HepG2 (cell line): ENCODE data around the gene IQCF5. TPM values are rescaled to one million over a fixed set of nuclear protein-coding genes. Genes with fewer than 3 reads are reported as not detected.

Experiments used
- ATAC-seq: fragments of 200-7000 bp; cut with Tn5 transposase; 3 replicates; pipeline ENCODE4 v1.9.1; 2020; ENCODE audit warnings: mild to moderate bottlenecking, moderate library complexity
- BruUV-seq: library from RNA; stranded (reverse); fragments of 400-500 nt; replicated peaks from 2 replicates; lab custom pipeline; 2021; lab: Mats Ljungman, UMichigan
- CTCF ChIA-PET: fragments of 300-600 bp; formaldehyde crosslinking; extraction: SDS; loops from one replicate; lab custom pipeline; 2021; ENCODE audit warnings: low total read pairs, inconsistent platforms, low intra/inter-chr PET ratio; lab: Yijun Ruan, JAX
- POLR2A ChIA-PET: fragments of 350-600 bp; sonication (Branson Sonifier 250); formaldehyde crosslinking; loops from one replicate; lab custom pipeline; 2020; ENCODE audit warnings: antibody characterized with exemption, inconsistent platforms; lab: Yijun Ruan, JAX
- DNase-seq: peaks from one replicate; pipeline ENCODE4 v3.0.0-alpha.2; 2015; ENCODE audit warnings: low spot score
- FAIRE-seq: peaks from 3 replicates; lab custom pipeline; 2011; peaks lifted over from hg19 to GRCh38; lab: Jason Lieb, UNC
- H2AFZ ChIP-seq: one replicate; pipeline ENCODE4 v1.6.1; 2011; ENCODE audit warnings: low read length, inconsistent platforms
- H3K27ac ChIP-seq: fragments of 300-600 bp; 3 replicates; pipeline ENCODE4 v1.8.0; 2011; ENCODE audit warnings: mixed run types, mild to moderate bottlenecking, mixed read lengths, low read length, inconsistent platforms; ENCODE audit not compliant: insufficient read depth; ENCODE audit errors: extremely low read length
- H3K27me3 ChIP-seq, 2 experiments: fragments of 200-600 bp in 1 of 2; 2 replicates in 1 of 2; 3 replicates in 1 of 2; pipeline versions ENCODE4 v1.6.0 to v1.8.0; 2011; ENCODE audit warnings: low read length in 2 of 2, mild to moderate bottlenecking in 2 of 2, moderate library complexity in 2 of 2, inconsistent platforms in 1 of 2; ENCODE audit not compliant: insufficient read depth in 2 of 2, control insufficient read depth in 1 of 2
- H3K36me3 ChIP-seq, 2 experiments: fragments of 200-600 bp in 1 of 2; replicated peaks in 1 of 2; 2 replicates in 1 of 2; 3 replicates in 1 of 2; pipeline versions ENCODE4 v1.5.1 to v1.8.0; 2011; ENCODE audit warnings: low read length in 2 of 2, inconsistent platforms in 1 of 2; ENCODE audit not compliant: insufficient read depth in 2 of 2, control insufficient read depth in 1 of 2
- H3K4me1 ChIP-seq: 2 replicates; pipeline ENCODE4 v1.5.1; 2012; ENCODE audit warnings: low read length, inconsistent platforms; ENCODE audit not compliant: insufficient read depth
- H3K4me2 ChIP-seq: 2 replicates; pipeline ENCODE4 v1.6.0; 2011; ENCODE audit warnings: low read depth, low read length, inconsistent platforms
- H3K4me3 ChIP-seq, 3 experiments: fragments of 200-600 bp in 1 of 3; sonication (generic), shearing (Covaris generic) in 1 of 3; replicated peaks in 1 of 3; 2 replicates each; pipeline ENCODE4 v1.5.1; 2011 to 2016; ENCODE audit warnings: low read length in 3 of 3, inconsistent platforms in 2 of 3, low read depth in 2 of 3, mild to moderate bottlenecking in 2 of 3, control low read depth in 1 of 3, mixed read lengths in 1 of 3; ENCODE audit not compliant: insufficient read depth in 1 of 3
- H3K79me2 ChIP-seq: one replicate; pipeline ENCODE4 v1.6.1; 2011; ENCODE audit warnings: low read length, inconsistent platforms; ENCODE audit not compliant: insufficient read depth
- H3K9ac ChIP-seq: 2 replicates; pipeline ENCODE4 v1.6.0; 2011; ENCODE audit warnings: mild to moderate bottlenecking, low read depth, low read length, inconsistent platforms; ENCODE audit not compliant: insufficient read depth
- H3K9me3 ChIP-seq: 2 replicates; pipeline ENCODE4 v1.5.1; 2012; ENCODE audit warnings: mild to moderate bottlenecking, low read length
- H4K20me1 ChIP-seq: 2 replicates; pipeline ENCODE4 v1.6.0; 2011; ENCODE audit warnings: inconsistent platforms, mild to moderate bottlenecking, low read length, moderate library complexity; ENCODE audit not compliant: insufficient read depth
- ATF3 ChIP-seq: sonication (generic); formaldehyde crosslinking; IDR thresholded peaks from 2 replicates; pipeline ENCODE4 v1.4.0; 2020; ENCODE audit warnings: missing genetic modification reagents
- FIP1L1 ChIP-seq: fragments of 200-400 bp; formaldehyde crosslinking; IDR thresholded peaks from 2 replicates; pipeline ENCODE4 v1.6.1; 2018; ENCODE audit warnings: low read depth, mild to moderate bottlenecking, low read length, moderate library complexity, borderline replicate concordance; ENCODE audit not compliant: insufficient read depth
- GATAD1 ChIP-seq: IDR thresholded peaks from 2 replicates; pipeline ENCODE4 v1.6.1; 2016; ENCODE audit warnings: missing genetic modification reagents, missing compliant biosample characterization
- HOXA5 ChIP-seq: sonication (generic); formaldehyde crosslinking; IDR thresholded peaks from 2 replicates; pipeline ENCODE4 v1.4.0; 2020; ENCODE audit warnings: missing genetic modification reagents
- PAF1 ChIP-seq: IDR thresholded peaks from 2 replicates; pipeline ENCODE4 v1.6.1; 2016; ENCODE audit warnings: missing genetic modification reagents, missing compliant biosample characterization
- RFX5 ChIP-seq: IDR thresholded peaks from 2 replicates; pipeline ENCODE4 v1.6.1; 2011; ENCODE audit warnings: low read depth, low read length, improper control_type of control experiment
- SMYD3 ChIP-seq: sonication (generic); formaldehyde crosslinking; IDR thresholded peaks from 2 replicates; pipeline ENCODE4 v1.8.1; 2023; ENCODE audit warnings: mild to moderate bottlenecking, missing genetic modification reagents
- ZNF12 ChIP-seq: sonication (generic); formaldehyde crosslinking; IDR thresholded peaks from 2 replicates; pipeline ENCODE4 v1.5.0; 2020; ENCODE audit warnings: missing genetic modification reagents
- WGBS: methylation state at CpG from one replicate; pipeline ENCODE4 v1.1.6; 2017; ENCODE audit warnings: low lambda C conversion rate; 5-methylcytosine and 5-hydroxymethylcytosine counted together
- in situ Hi-C: cut with HindIII; loops from 2 replicates; pipeline ENCODE4 v1.10.0; 2017; ENCODE audit warnings: low pct_unique_long_range_greater_than_20kb; ENCODE audit not compliant: extremely low pct_ligation_motif_present
- intact Hi-C: fragments of 100-400 bp; cut with micrococcal nuclease; formaldehyde crosslinking; loops from one replicate; pipeline ENCODE4 v1.10.0; 2022; ENCODE audit not compliant: unreplicated experiment
- polyA plus RNA-seq, 8 experiments: library from polyadenylated mRNA; depleted of rRNA in 3 of 8; stranded (reverse) in 7 of 8; unstranded in 1 of 8; fragments of >200 nt; fragmentation: Illumina TruSeq in 4 of 8; extraction: Trizol in 4 of 8; gene quantifications; 2 replicates each; pipeline versions ENCODE4 v1.2.1 to v1.2.3, GENCODE V29; 2011 to 2016; ENCODE audit warnings: low read depth in 4 of 8, missing spikeins in 1 of 8, mixed read lengths in 1 of 8; ENCODE audit not compliant: insufficient read depth in 1 of 8
- total RNA-seq, 5 experiments: library from RNA; depleted of rRNA; stranded (reverse); fragments of >200 nt; fragmentation: Illumina TruSeq; extraction: Trizol; gene quantifications; 2 replicates each; pipeline ENCODE4 v1.2.3, GENCODE V29; 2016; ENCODE audit warnings: low read depth in 1 of 5
- TF ChIP-seq, protein P1 (sequence below): sonication (generic); formaldehyde crosslinking; IDR thresholded peaks from 2 replicates; pipeline ENCODE4 v1.5.1; 2020; ENCODE audit warnings: missing genetic modification reagents, mild to moderate bottlenecking, borderline replicate concordance
- TF ChIP-seq, protein P2 (sequence below): IDR thresholded peaks from 2 replicates; pipeline ENCODE4 v1.6.1; 2018; ENCODE audit warnings: missing genetic modification reagents, mild to moderate bottlenecking, missing compliant biosample characterization

Gene IQCF5
- total and polyA plus RNA-seq, 2 of the 13 experiments (the other 11 are each of a cell fraction or from before 2014, with no cell fraction given), result not detected

DNA sequence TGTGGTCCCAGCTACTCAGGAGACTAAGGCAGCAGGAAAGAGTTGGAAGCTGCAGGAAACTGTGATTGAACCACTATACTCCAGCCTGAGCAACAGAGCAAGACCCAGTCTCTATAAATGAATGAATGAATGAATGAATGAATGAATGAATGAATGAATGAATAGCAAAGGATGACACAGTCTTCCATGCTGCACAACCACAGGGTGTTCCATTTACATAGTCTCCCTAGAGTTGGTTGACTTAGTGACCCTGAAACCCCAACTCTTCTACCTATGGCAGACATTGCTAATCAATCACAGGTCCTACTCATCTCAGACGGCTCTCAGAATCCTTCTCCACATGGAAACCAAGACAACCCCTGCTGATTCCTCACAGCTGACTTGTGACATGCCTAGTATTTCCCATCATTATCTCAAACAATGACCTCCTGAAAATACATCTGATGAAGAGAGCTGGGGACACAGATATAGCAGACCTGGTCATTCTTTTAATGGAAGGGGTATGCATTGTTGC lies 2.1 kb downstream of the IQCF5 start:
- 0% methylated on average over 1 of the region's 1 CpG for WGBS
- POLR2A ChIA-PET, result no interaction called here
- H3K4me2 ChIP-seq, result no peak overlapping the region
- no peak overlapping the region for H3K9ac ChIP-seq
- CTCF ChIA-PET, result no interaction called here
- H3K27ac ChIP-seq, result no peak overlapping the region
- no peaks in the 10 kb centered on the region for H4K20me1 ChIP-seq
- in situ Hi-C loops, result no loop called here
- H3K4me1 ChIP-seq, result no peaks in the 10 kb centered on the region
- FAIRE-seq, result no peak
- TF ChIP-seq, protein P1, sequence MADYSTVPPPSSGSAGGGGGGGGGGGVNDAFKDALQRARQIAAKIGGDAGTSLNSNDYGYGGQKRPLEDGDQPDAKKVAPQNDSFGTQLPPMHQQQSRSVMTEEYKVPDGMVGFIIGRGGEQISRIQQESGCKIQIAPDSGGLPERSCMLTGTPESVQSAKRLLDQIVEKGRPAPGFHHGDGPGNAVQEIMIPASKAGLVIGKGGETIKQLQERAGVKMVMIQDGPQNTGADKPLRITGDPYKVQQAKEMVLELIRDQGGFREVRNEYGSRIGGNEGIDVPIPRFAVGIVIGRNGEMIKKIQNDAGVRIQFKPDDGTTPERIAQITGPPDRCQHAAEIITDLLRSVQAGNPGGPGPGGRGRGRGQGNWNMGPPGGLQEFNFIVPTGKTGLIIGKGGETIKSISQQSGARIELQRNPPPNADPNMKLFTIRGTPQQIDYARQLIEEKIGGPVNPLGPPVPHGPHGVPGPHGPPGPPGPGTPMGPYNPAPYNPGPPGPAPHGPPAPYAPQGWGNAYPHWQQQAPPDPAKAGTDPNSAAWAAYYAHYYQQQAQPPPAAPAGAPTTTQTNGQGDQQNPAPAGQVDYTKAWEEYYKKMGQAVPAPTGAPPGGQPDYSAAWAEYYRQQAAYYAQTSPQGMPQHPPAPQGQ (CRISPR knock-in tag), result no peak
- TF ChIP-seq RFX5 (no peak), SMYD3 (CRISPR knock-in tag) (no peak), ZNF12 (no peak), HOXA5 (CRISPR knock-in tag) (no peak), GATAD1 (no peak), FIP1L1 (no peak), PAF1 (CRISPR knock-in tag) (no peak), ATF3 (CRISPR knock-in tag) (no peak)
- TF ChIP-seq, protein P2, sequence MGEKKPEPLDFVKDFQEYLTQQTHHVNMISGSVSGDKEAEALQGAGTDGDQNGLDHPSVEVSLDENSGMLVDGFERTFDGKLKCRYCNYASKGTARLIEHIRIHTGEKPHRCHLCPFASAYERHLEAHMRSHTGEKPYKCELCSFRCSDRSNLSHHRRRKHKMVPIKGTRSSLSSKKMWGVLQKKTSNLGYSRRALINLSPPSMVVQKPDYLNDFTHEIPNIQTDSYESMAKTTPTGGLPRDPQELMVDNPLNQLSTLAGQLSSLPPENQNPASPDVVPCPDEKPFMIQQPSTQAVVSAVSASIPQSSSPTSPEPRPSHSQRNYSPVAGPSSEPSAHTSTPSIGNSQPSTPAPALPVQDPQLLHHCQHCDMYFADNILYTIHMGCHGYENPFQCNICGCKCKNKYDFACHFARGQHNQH (CRISPR knock-in tag), result no peak
- H3K79me2 ChIP-seq, result no peaks in the 10 kb centered on the region
- no TSS peak for BruUV-seq
- H3K27me3 ChIP-seq, result peaks cover 1 to 26% of the 10 kb centered on the region in 2 experiments; a peak in 2 of 5 replicates
- no peaks in the 10 kb centered on the region for H3K36me3 ChIP-seq
- no peak for ATAC-seq
- H3K9me3 ChIP-seq, result no peaks in the 10 kb centered on the region
- intact Hi-C loops, result no loop called here
- DNase-seq, result no peak
- H3K4me3 ChIP-seq, result no peak overlapping the region
- no peak overlapping the region for H2AFZ ChIP-seq
